ENCODE measurements around the gene ITPK1.

ITPK1 gene

DNA sequence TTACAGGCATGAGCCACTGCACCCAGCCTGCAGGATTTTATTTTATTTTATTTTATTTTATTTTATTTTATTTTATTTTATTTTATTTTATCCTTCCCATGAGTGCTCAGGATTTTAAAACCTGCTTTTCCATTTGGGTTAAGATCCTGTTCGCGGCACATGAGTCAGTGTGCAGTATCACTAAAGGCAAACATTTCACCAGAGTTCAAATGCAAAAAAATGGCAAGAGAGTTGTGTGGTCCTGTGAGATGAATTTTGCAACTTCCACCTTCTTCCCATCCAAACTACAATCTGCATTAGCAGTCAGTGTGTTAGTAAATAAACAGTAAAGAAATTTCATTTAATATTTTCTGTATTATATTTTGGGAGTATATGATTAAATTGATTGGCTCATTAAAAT lies 39.9 kb upstream of the ITPK1 start:
- no peak overlapping the region for H3K4me3 ChIP-seq (ENCODE audit: low read depth, low read length)
- no peak for DNase-seq (ENCODE audit: low read depth, low spot score)
- in situ Hi-C loops (cut with HindIII; ENCODE audit: low sequenced_read_pairs), result no loop called here
- TF ChIP-seq CTCF (IDR thresholded peaks at IDR 0.05; ENCODE audit: low read depth, low read length), result no peak

- in situ Hi-C loops (cut with HindIII; ENCODE audit: low sequenced_read_pairs), result no loop called here
- H3K4me3 ChIP-seq (ENCODE audit: low read depth, low read length), result no peak overlapping the region
- no peak for TF ChIP-seq CTCF (IDR thresholded peaks at IDR 0.05; ENCODE audit: low read depth, low read length)
- no peak for DNase-seq (ENCODE audit: low read depth, low spot score)
These were observed 37.4 kb upstream of the ITPK1 start for GRCh38 chr14:93153121-93153520.

GRCh38 chr14:93150227-93151208 lies 34.8 kb upstream of the ITPK1 start:
- in situ Hi-C loops (cut with HindIII; ENCODE audit: low sequenced_read_pairs), result no loop called here
- no peak for DNase-seq (ENCODE audit: low read depth, low spot score)
- no peak for TF ChIP-seq CTCF (IDR thresholded peaks at IDR 0.05; ENCODE audit: low read depth, low read length)
- no peak overlapping the region for H3K4me3 ChIP-seq (ENCODE audit: low read depth, low read length)

DNA sequence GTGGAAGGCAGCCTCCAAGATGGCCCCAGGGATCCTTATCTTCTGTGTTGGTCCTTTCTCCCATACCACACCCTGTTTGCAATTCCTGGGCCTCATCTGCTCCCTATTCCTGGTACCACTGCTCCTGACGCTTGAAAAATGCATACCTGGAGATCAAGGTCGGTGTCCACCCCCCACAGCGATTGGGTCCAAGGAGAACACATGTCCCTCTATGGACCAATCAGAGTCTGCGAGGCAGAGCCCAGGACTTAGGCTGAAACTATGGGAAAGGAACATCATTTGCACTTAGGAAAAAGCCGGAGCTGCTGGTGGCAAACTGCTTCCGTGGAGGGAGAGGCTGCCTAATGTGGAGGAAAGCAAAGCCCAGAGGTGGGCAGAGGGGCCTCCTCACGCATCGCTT lies 33.3 kb upstream of the ITPK1 start:
- no peak for DNase-seq (ENCODE audit: low read depth, low spot score)
- H3K4me3 ChIP-seq (ENCODE audit: low read depth, low read length), result no peak overlapping the region
- in situ Hi-C loops (cut with HindIII; ENCODE audit: low sequenced_read_pairs), result no loop called here
- no peak for TF ChIP-seq CTCF (IDR thresholded peaks at IDR 0.05; ENCODE audit: low read depth, low read length)

GRCh38 chr14:93146119-93146518 lies 30.4 kb upstream of the ITPK1 start:
- in situ Hi-C loops (cut with HindIII; ENCODE audit: low sequenced_read_pairs), result no loop called here
- no peak for DNase-seq (ENCODE audit: low read depth, low spot score)
- no peak overlapping the region for H3K4me3 ChIP-seq (ENCODE audit: low read depth, low read length)
- no peak for TF ChIP-seq CTCF (IDR thresholded peaks at IDR 0.05; ENCODE audit: low read depth, low read length)

DNA sequence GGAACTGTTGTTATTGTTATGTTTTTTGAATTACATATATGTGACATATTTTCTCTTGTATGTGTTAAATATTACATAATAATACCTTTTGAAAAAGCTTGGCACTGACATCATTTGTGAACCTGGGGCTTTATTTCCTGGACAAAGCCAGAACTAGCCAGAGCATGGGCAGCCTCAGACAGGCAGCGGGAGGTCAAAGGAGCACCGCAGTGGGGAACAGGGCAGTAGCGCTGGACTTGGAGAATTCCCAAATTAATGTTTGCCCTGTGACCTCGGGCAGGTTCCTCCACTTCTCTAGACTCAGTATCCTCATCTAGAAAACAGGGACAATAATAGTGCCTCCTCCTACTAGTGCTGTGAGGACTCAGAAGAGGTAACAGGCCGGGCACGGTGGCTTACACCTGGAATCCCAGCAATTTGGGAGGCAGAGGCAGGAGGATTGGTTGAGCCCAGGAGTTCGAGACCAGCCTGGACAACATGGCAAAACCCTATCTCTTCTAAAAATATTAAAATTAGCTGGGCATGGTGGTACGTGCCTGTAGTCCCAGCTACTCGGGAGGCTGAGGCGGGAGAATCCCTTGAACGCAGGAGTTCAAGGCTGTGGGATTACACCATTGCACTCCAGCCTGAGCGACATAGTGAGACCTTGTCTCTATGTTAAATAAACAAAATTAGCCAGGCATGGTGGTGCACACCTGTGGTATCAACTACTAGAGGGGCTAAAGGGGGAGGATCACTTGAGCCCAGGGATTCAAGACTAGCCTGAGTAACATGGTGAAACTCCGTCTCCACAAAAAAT lies 27.3 kb upstream of the ITPK1 start:
- in situ Hi-C loops (cut with HindIII; ENCODE audit: low sequenced_read_pairs), result no loop called here
- no peak for TF ChIP-seq CTCF (IDR thresholded peaks at IDR 0.05; ENCODE audit: low read depth, low read length)
- H3K4me3 ChIP-seq (ENCODE audit: low read depth, low read length), result no peak overlapping the region
- DNase-seq (ENCODE audit: low read depth, low spot score), result no peak
